LNCaP clone FGC (cell line): Measurements from ENCODE around the gene TRAFD1.
"Not testable (repeated sequence)": the region's sequence is repeated elsewhere in the genome, so short reads cannot be mapped to it uniquely, and the experiment has no call there.

ENCODE experiments used
- DNase-seq: peaks from one replicate; pipeline ENCODE4 v3.0.0-alpha.2; 2011; ENCODE audit warnings: low read depth
- H3K4me3 ChIP-seq: 2 replicates; pipeline ENCODE4 v1.5.1; 2011; ENCODE audit warnings: mild to moderate bottlenecking, low read depth, low read length, control low read depth
- CTCF ChIP-seq: IDR thresholded peaks from 2 replicates; pipeline ENCODE4 v1.5.1; 2012; ENCODE audit warnings: mild to moderate bottlenecking; ENCODE audit not compliant: control insufficient read depth, insufficient read depth; ENCODE audit errors: extremely low read depth

The TRAFD1 gene

GRCh38 chr12:112108202-112109079 lies 16.9 kb upstream of the TRAFD1 start, which contains the start of gene NAA25:
Gene NAA25, minus strand, starts transcription at chr12:112108783. Its CDS starts 10 bp downstream, at chr12:112108773.
- peak; percentile 46 for DNase-seq
- H3K4me3 ChIP-seq: peak within 1 kb of the TSS; percentile 86
- no peak for TF ChIP-seq CTCF

- not testable (repeated sequence) for H3K4me3 ChIP-seq, DNase-seq
Observed at GRCh38 chr12:112110787-112111662, 14.3 kb upstream of the TRAFD1 start.

- H3K4me3 ChIP-seq: no peak overlapping the region
- 0 out of 2 replicates have a peak, but pooled peaks have one; percentile 13 for TF ChIP-seq CTCF
- DNase-seq: no peak
Observed at GRCh38 chr12:112111931-112112330, 13.4 kb upstream of the TRAFD1 start.

GRCh38 chr12:112112409-112113133 lies 12.8 kb upstream of the TRAFD1 start:
- peak; percentile 58 for DNase-seq
- no peak for TF ChIP-seq CTCF
- H3K4me3 ChIP-seq: no peak overlapping the region

- no peak for DNase-seq
- no peak overlapping the region for H3K4me3 ChIP-seq
- no peak for TF ChIP-seq CTCF
Observed at GRCh38 chr12:112115259-112116045, 9.9 kb upstream of the TRAFD1 start.

GRCh38 chr12:112116232-112117060 lies 8.9 kb upstream of the TRAFD1 start:
- TF ChIP-seq CTCF: no peak
- no peak for DNase-seq
- H3K4me3 ChIP-seq: no peak overlapping the region
